T-cell (primary cell): ENCODE results near the gene MKNK1. TPM values are rescaled to one million over a fixed set of nuclear protein-coding genes. Genes with fewer than 3 reads are reported as not detected.

Source experiments
- ATAC-seq, 4 experiments: fragments of 200-7000 bp in 3 of 4; fragments of 150-1000 bp in 1 of 4; cut with Tn5 transposase; replicated peaks in 1 of 4; 1 replicate in 3 of 4; 2 replicates in 1 of 4; pipeline ENCODE4 v1.10.0; 2021; ENCODE audit warnings: moderate library complexity in 3 of 4, mild to moderate bottlenecking in 2 of 4, moderate number of reproducible peaks in 1 of 4
- CTCF ChIA-PET, 2 donors: fragments of 300-600 bp; sonication (Branson Sonifier 250); formaldehyde crosslinking; loops; one replicate each; lab custom pipeline; 2022; ENCODE audit warnings: antibody characterized with exemption in 2 of 2; lab: Charles Lee
- POLR2A ChIA-PET, 2 donors: fragments of 300-600 bp; sonication (Branson Sonifier 250); formaldehyde crosslinking; loops; one replicate each; lab custom pipeline; 2022; ENCODE audit warnings: antibody characterized with exemption in 2 of 2; lab: Charles Lee
- DNase-seq, 35 experiments: peaks; one replicate each; pipeline versions ENCODE4 v3.0.0 to v3.0.0-alpha.2; 2013 to 2023
- H3K27ac ChIP-seq: one replicate; pipeline ENCODE4 v1.5.1; 2013; ENCODE audit warnings: low read length
- H3K27me3 ChIP-seq, 2 experiments: replicated peaks in 1 of 2; 1 replicate in 1 of 2; 2 replicates in 1 of 2; pipeline versions ENCODE4 v1.6.1 to v1.7.0; 2013; ENCODE audit warnings: low read length in 1 of 2, mixed read lengths in 1 of 2; ENCODE audit not compliant: control insufficient read depth in 2 of 2, insufficient read depth in 2 of 2; ENCODE audit errors: extremely low read depth in 1 of 2
- H3K36me3 ChIP-seq, 2 donors: 1 replicate in 1 of 2; 2 replicates in 1 of 2; pipeline versions ENCODE4 v1.6.1 to v1.7.0; 2013; ENCODE audit warnings: low read length in 1 of 2; ENCODE audit not compliant: control insufficient read depth in 2 of 2, insufficient read depth in 1 of 2; ENCODE audit errors: extremely low read depth in 1 of 2
- H3K4me1 ChIP-seq, 2 experiments: 1 replicate in 1 of 2; 2 replicates in 1 of 2; pipeline versions ENCODE4 v1.6.1 to v1.7.0; 2013; ENCODE audit warnings: low read length in 2 of 2, mixed read lengths in 1 of 2; ENCODE audit not compliant: insufficient read depth in 2 of 2, control insufficient read depth in 1 of 2; ENCODE audit errors: extremely low read depth in 1 of 2
- H3K4me3 ChIP-seq, 2 donors: 1 replicate in 1 of 2; 2 replicates in 1 of 2; pipeline versions ENCODE4 v1.5.1 to v1.7.0; 2013; ENCODE audit warnings: mild to moderate bottlenecking in 2 of 2, low read length in 1 of 2, moderate library complexity in 1 of 2; ENCODE audit not compliant: control insufficient read depth in 1 of 2; ENCODE audit errors: extremely low read depth in 1 of 2
- H3K9me3 ChIP-seq: 2 replicates; pipeline ENCODE4 v1.7.0; 2013
- H3K27ac Mint-ChIP-seq, 2 donors: one replicate each; pipeline ENCODE4 v1.8.0; 2020 to 2021; ENCODE audit warnings: mild to moderate bottlenecking in 2 of 2, mixed read lengths in 2 of 2
- H3K27me3 Mint-ChIP-seq, 2 donors: one replicate each; pipeline ENCODE4 v1.8.0; 2021 to 2022; ENCODE audit warnings: mixed read lengths in 2 of 2
- H3K36me3 Mint-ChIP-seq: one replicate; pipeline ENCODE4 v1.8.0; 2021; ENCODE audit warnings: mixed read lengths
- H3K4me1 Mint-ChIP-seq, 3 donors: one replicate each; pipeline ENCODE4 v1.8.0; 2020 to 2022; ENCODE audit warnings: mixed read lengths in 3 of 3, mild to moderate bottlenecking in 1 of 3
- H3K4me3 Mint-ChIP-seq, 3 donors: one replicate each; pipeline ENCODE4 v1.8.0; 2020 to 2022; ENCODE audit warnings: mild to moderate bottlenecking in 3 of 3, mixed read lengths in 3 of 3, moderate library complexity in 3 of 3
- H3K9me3 Mint-ChIP-seq, 3 donors: one replicate each; pipeline ENCODE4 v1.8.0; 2020 to 2022; ENCODE audit warnings: mixed read lengths in 3 of 3
- WGBS: methylation state at CpG from one replicate; pipeline ENCODE4 v1.1.5; 2013; ENCODE audit warnings: missing lambda C conversion rate; ENCODE audit not compliant: insufficient coverage; 5-methylcytosine and 5-hydroxymethylcytosine counted together
- total RNA-seq, 35 experiments: library from RNA in 6 of 35; stranded (reverse) in 6 of 35; fragments of 120-200 nt in 1 of 35; gene quantifications; one replicate each; pipeline versions ENCODE4 v1.2.1 to v1.2.4 and lab custom pipeline; 2013 to 2026

The MKNK1 gene
- total RNA-seq, 5 donors from 2014 or later (not counting 1 experiment from before 2014, with no cell fraction given): 41.4 to 54.5 (median 52.7) TPM

GRCh38 chr1:46526013-46526690, 77.9 kb downstream of the MKNK1 start:
- Histone ChIP-seq H3K9me3 (no peaks in the 10 kb centered on the region), H3K4me3 (no peak overlapping the region), H3K36me3 (no peaks in the 10 kb centered on the region), H3K27me3 (peaks cover 9 to 70% of the 10 kb centered on the region in 2 experiments), H3K27ac (no peak overlapping the region), H3K4me1 (peaks cover 0 to 5% of the 10 kb centered on the region in 2 experiments)
- no peak overlapping the region for H3K4me3 Mint-ChIP-seq
- H3K27me3 Mint-ChIP-seq: peaks cover 30 to 46% of the 10 kb centered on the region in 2 donors
- peaks cover 0 to 21% (median 3%) of the 10 kb centered on the region in 3 donors for H3K4me1 Mint-ChIP-seq
- DNase-seq (no peak), ATAC-seq (no peak)
- WGBS: 53% methylated on average over 10 of the region's 17 CpGs
- H3K27ac Mint-ChIP-seq: no peak overlapping the region
- no peaks in the 10 kb centered on the region for H3K9me3 Mint-ChIP-seq
- ChIA-PET CTCF (interaction anchor here (0.5 to 2.5 kb wide), 6 partner anchors 12 to 199 kb away, joined by 3 to 8 read pairs (median 3); partner anchors contain the start of gene EFCAB14 (in 1 of the 2)), POLR2A (interaction anchor here in 1 of 2 donors (0.7 kb wide), 1 partner anchor 199 kb away, joined by 4 read pairs; no protein-coding TSS in a partner anchor)
- no peaks in the 10 kb centered on the region for H3K36me3 Mint-ChIP-seq

GRCh38 chr1:46525253-46525983, 78.7 kb downstream of the MKNK1 start:
- Histone ChIP-seq H3K27me3 (peaks cover 9 to 69% of the 10 kb centered on the region in 2 experiments), H3K4me3 (no peak overlapping the region), H3K9me3 (no peaks in the 10 kb centered on the region), H3K27ac (no peak overlapping the region), H3K36me3 (no peaks in the 10 kb centered on the region), H3K4me1 (peaks cover 0 to 5% of the 10 kb centered on the region in 2 experiments)
- no peak for DNase-seq
- no peak overlapping the region for H3K27ac Mint-ChIP-seq
- WGBS: 42% methylated on average over 8 of the region's 13 CpGs
- ChIA-PET POLR2A (interaction anchor here in 1 of 2 donors (0.7 kb wide), 1 partner anchor 199 kb away, joined by 4 read pairs; no protein-coding TSS in a partner anchor), CTCF (interaction anchor here (0.5 to 2.5 kb wide), 4 partner anchors 12 to 200 kb away, joined by 3 to 8 read pairs (median 3); no protein-coding TSS in a partner anchor)
- no peaks in the 10 kb centered on the region for H3K9me3 Mint-ChIP-seq
- peaks cover 34 to 48% of the 10 kb centered on the region in 2 donors for H3K27me3 Mint-ChIP-seq
- no peak for ATAC-seq
- H3K4me3 Mint-ChIP-seq: no peak overlapping the region
- H3K36me3 Mint-ChIP-seq: no peaks in the 10 kb centered on the region
- peaks cover 0 to 21% (median 3%) of the 10 kb centered on the region in 3 donors for H3K4me1 Mint-ChIP-seq

GRCh38 chr1:46524843-46525242, 79.2 kb downstream of the MKNK1 start:
- 93% methylated on average over 3 of the region's 5 CpGs for WGBS
- peaks cover 0 to 21% (median 3%) of the 10 kb centered on the region in 3 donors for H3K4me1 Mint-ChIP-seq
- H3K27me3 Mint-ChIP-seq: peaks cover 34 to 49% of the 10 kb centered on the region in 2 donors
- DNase-seq (no peak), ATAC-seq (no peak)
- peaks cover 0 to 5% of the 10 kb centered on the region in 2 experiments for H3K4me1 ChIP-seq
- no peak overlapping the region for H3K4me3 ChIP-seq
- peaks cover 9 to 68% of the 10 kb centered on the region in 2 experiments for H3K27me3 ChIP-seq
- H3K36me3 ChIP-seq: no peaks in the 10 kb centered on the region
- H3K4me3 Mint-ChIP-seq: no peak overlapping the region
- CTCF ChIA-PET: no interaction called here
- POLR2A ChIA-PET: no interaction called here
- H3K27ac Mint-ChIP-seq: no peak overlapping the region
- H3K9me3 Mint-ChIP-seq: no peaks in the 10 kb centered on the region
- H3K27ac ChIP-seq: no peak overlapping the region
- no peaks in the 10 kb centered on the region for H3K9me3 ChIP-seq
- H3K36me3 Mint-ChIP-seq: no peaks in the 10 kb centered on the region

- Mint-ChIP-seq H3K36me3 (no peaks in the 10 kb centered on the region), H3K4me3 (no peak overlapping the region), H3K27ac (no peak overlapping the region), H3K4me1 (peaks cover 0 to 14% (median 3%) of the 10 kb centered on the region in 3 donors), H3K27me3 (peaks cover 31 to 43% of the 10 kb centered on the region in 2 donors), H3K9me3 (no peaks in the 10 kb centered on the region)
- ATAC-seq: no peak
- Histone ChIP-seq H3K36me3 (no peaks in the 10 kb centered on the region), H3K4me1 (peaks cover 0 to 5% of the 10 kb centered on the region in 2 experiments), H3K27me3 (peaks cover 9 to 64% of the 10 kb centered on the region in 2 experiments), H3K4me3 (no peak overlapping the region), H3K9me3 (no peaks in the 10 kb centered on the region), H3K27ac (no peak overlapping the region)
- CTCF ChIA-PET: interaction anchor here in 1 of 2 donors (1.5 kb wide), 1 partner anchor 77 kb away, joined by 4 read pairs; no protein-coding TSS in a partner anchor
- 94% methylated on average over 5 of the region's 11 CpGs for WGBS
- DNase-seq: no peak
- POLR2A ChIA-PET: no interaction called here
Measured at GRCh38 chr1:46523496-46524353, 80.3 kb downstream of the MKNK1 start.

- Histone ChIP-seq H3K27me3 (peaks cover 9 to 62% of the 10 kb centered on the region in 2 experiments), H3K36me3 (no peaks in the 10 kb centered on the region), H3K4me3 (no peak overlapping the region), H3K9me3 (no peaks in the 10 kb centered on the region), H3K4me1 (peaks cover 0 to 5% of the 10 kb centered on the region in 2 experiments), H3K27ac (no peak overlapping the region)
- Mint-ChIP-seq H3K4me3 (no peak overlapping the region), H3K27ac (no peak overlapping the region), H3K36me3 (no peaks in the 10 kb centered on the region), H3K9me3 (no peaks in the 10 kb centered on the region), H3K27me3 (peaks cover 29 to 40% of the 10 kb centered on the region in 2 donors), H3K4me1 (peaks cover under 1 to 7% (median 3%) of the 10 kb centered on the region in 3 donors)
- no peak for ATAC-seq
- ChIA-PET POLR2A (no interaction called here), CTCF (interaction anchor here in 1 of 2 donors (1.5 kb wide), 1 partner anchor 76 kb away, joined by 4 read pairs; no protein-coding TSS in a partner anchor)
- DNase-seq: no peak
- 83% methylated on average over 13 of the region's 13 CpGs for WGBS
Measured at GRCh38 chr1:46522969-46523320, 81.1 kb downstream of the MKNK1 start.
